Common myeloid progenitor, CD34-positive (primary cell): ENCODE data around the gene NXPE3.

Experiments
- CTCF ChIA-PET: fragments of 350-600 bp; sonication (Branson Sonifier 250); formaldehyde crosslinking; loops from one replicate; lab custom pipeline; 2021; ENCODE audit warnings: antibody characterized with exemption; lab: Charles Lee
- POLR2A ChIA-PET: fragments of 350-600 bp; sonication (Branson Sonifier 250); formaldehyde crosslinking; loops from one replicate; lab custom pipeline; 2021; ENCODE audit warnings: antibody characterized with exemption; lab: Charles Lee
- DNase-seq, 3 donors: peaks; one replicate each; pipeline versions ENCODE4 v3.0.0 to v3.0.0-alpha.2; 2013
- H3K27ac ChIP-seq, 2 experiments: 1 replicate in 1 of 2; 2 replicates in 1 of 2; pipeline ENCODE4 v1.7.0; 2013; ENCODE audit warnings: inconsistent platforms in 2 of 2, low read length in 2 of 2, mild to moderate bottlenecking in 2 of 2, low read depth in 1 of 2, moderate library complexity in 1 of 2; ENCODE audit not compliant: severe bottlenecking in 2 of 2, insufficient read depth in 1 of 2, poor library complexity in 1 of 2
- H3K27me3 ChIP-seq, 5 experiments: replicated peaks in 2 of 5; 1 replicate in 3 of 5; 2 replicates in 2 of 5; pipeline versions ENCODE4 v1.6.1 to v1.7.0; 2013; ENCODE audit warnings: low read length in 4 of 5, mild to moderate bottlenecking in 2 of 5, moderate library complexity in 2 of 5, inconsistent platforms in 1 of 5; ENCODE audit not compliant: insufficient read depth in 5 of 5, control insufficient read depth in 4 of 5
- H3K36me3 ChIP-seq, 4 experiments: 1 replicate in 2 of 4; 2 replicates in 2 of 4; pipeline versions ENCODE4 v1.6.1 to v1.7.0; 2013; ENCODE audit warnings: low read length in 3 of 4, control low read depth in 1 of 4, mild to moderate bottlenecking in 1 of 4; ENCODE audit not compliant: control insufficient read depth in 4 of 4, insufficient read depth in 4 of 4
- H3K4me1 ChIP-seq, 4 experiments: 1 replicate in 3 of 4; 2 replicates in 1 of 4; pipeline versions ENCODE4 v1.6.1 to v1.7.1; 2013; ENCODE audit warnings: low read length in 3 of 4, mild to moderate bottlenecking in 3 of 4, control low read depth in 1 of 4, inconsistent platforms in 1 of 4, moderate library complexity in 1 of 4; ENCODE audit not compliant: control insufficient read depth in 4 of 4, insufficient read depth in 4 of 4; ENCODE audit errors: control extremely low read depth in 1 of 4
- H3K4me3 ChIP-seq, 7 experiments: 1 replicate in 4 of 7; 2 replicates in 3 of 7; pipeline versions ENCODE4 v1.5.1 to v1.7.0; 2013; ENCODE audit warnings: mild to moderate bottlenecking in 7 of 7, low read length in 6 of 7, moderate library complexity in 6 of 7, inconsistent platforms in 2 of 7, low read depth in 2 of 7, control low read depth in 1 of 7; ENCODE audit not compliant: insufficient read depth in 4 of 7, control insufficient read depth in 1 of 7; ENCODE audit errors: extremely low read depth in 1 of 7
- H3K9me3 ChIP-seq, 5 experiments: 1 replicate in 4 of 5; 2 replicates in 1 of 5; pipeline versions ENCODE4 v1.6.1 to v1.7.1; 2013; ENCODE audit warnings: low read length in 4 of 5, mild to moderate bottlenecking in 2 of 5, inconsistent platforms in 1 of 5, low read depth in 1 of 5, moderate library complexity in 1 of 5; ENCODE audit not compliant: control insufficient read depth in 4 of 5, insufficient read depth in 2 of 5; ENCODE audit errors: control extremely low read depth in 1 of 5
- WGBS: methylation state at CpG from one replicate; pipeline ENCODE4 v1.1.5; 2013; ENCODE audit not compliant: insufficient coverage; 5-methylcytosine and 5-hydroxymethylcytosine counted together

The NXPE3 gene

GRCh38 chr3:101825904-101826445 is 47.0 kb downstream of the NXPE3 start:
- Histone ChIP-seq H3K27ac (no peak overlapping the region), H3K4me3 (no peak overlapping the region), H3K4me1 (peaks cover 13 to 28% (median 24%) of the 10 kb centered on the region in 4 experiments), H3K9me3 (no peaks in the 10 kb centered on the region), H3K36me3 (peaks cover 0 to 8% (median 8%) of the 10 kb centered on the region in 4 experiments), H3K27me3 (no peaks in the 10 kb centered on the region)
- 93% methylated on average over 2 of the region's 2 CpGs for WGBS
- DNase-seq = no peak
- POLR2A ChIA-PET = interaction anchor here (3.7 kb wide), 1 partner anchor 23 kb away, joined by 37 read pairs; the partner anchor contains the start of gene NFKBIZ
- CTCF ChIA-PET = interaction anchor here (3.3 kb wide), 1 partner anchor 13 kb away, joined by 20 read pairs; no protein-coding TSS in a partner anchor

GRCh38 chr3:101827211-101828174 is 48.5 kb downstream of the NXPE3 start:
- DNase-seq = peak; percentile 86 to 94 (median 93)
- Histone ChIP-seq H3K9me3 (no peaks in the 10 kb centered on the region), H3K27ac (peak overlapping the region; percentile 81 to 86), H3K36me3 (no peaks in the 10 kb centered on the region), H3K27me3 (no peaks in the 10 kb centered on the region), H3K4me3 (peak overlapping the region; percentile 45 to 90 (median 78)), H3K4me1 (peaks cover 13 to 28% (median 24%) of the 10 kb centered on the region in 4 experiments)
- ChIA-PET CTCF (interaction anchor here (0.7 to 3.3 kb wide), 9 partner anchors 12 to 401 kb away, joined by 3 to 20 read pairs (median 3); no protein-coding TSS in a partner anchor), POLR2A (interaction anchor here (0.6 to 3.7 kb wide), 5 partner anchors 11 to 266 kb away, joined by 3 to 37 read pairs (median 3); partner anchors contain the start of genes NFKBIZ, NXPE3 and TRMT10C)
- WGBS = 0% methylated on average over 15 of the region's 30 CpGs

GRCh38 chr3:101828276-101828675 is 49.3 kb downstream of the NXPE3 start:
- ChIA-PET CTCF (interaction anchor here (0.9 to 3.3 kb wide), 5 partner anchors 11 to 20 kb away, joined by 3 to 20 read pairs (median 3); no protein-coding TSS in a partner anchor), POLR2A (interaction anchor here (0.7 to 3.7 kb wide), 3 partner anchors 21 to 267 kb away, joined by 3 to 37 read pairs (median 3); partner anchors contain the start of genes NFKBIZ, NXPE3 and TRMT10C)
- peak overlapping the region in 6 of 7 experiments; percentile 68 to 90 (median 80) for H3K4me3 ChIP-seq
- no peak for DNase-seq
- H3K9me3 ChIP-seq = no peaks in the 10 kb centered on the region
- peaks cover 0 to 2% (median 0%) of the 10 kb centered on the region in 4 experiments for H3K36me3 ChIP-seq
- WGBS = no CpG with 5 or more reads among the region's 3 CpGs
- no peaks in the 10 kb centered on the region for H3K27me3 ChIP-seq
- peaks cover 13 to 28% (median 24%) of the 10 kb centered on the region in 4 experiments for H3K4me1 ChIP-seq
- peak overlapping the region; percentile 81 to 86 for H3K27ac ChIP-seq

- peak overlapping the region in 5 of 7 experiments; percentile 68 to 90 (median 78) for H3K4me3 ChIP-seq
- no peaks in the 10 kb centered on the region for H3K27me3 ChIP-seq
- H3K9me3 ChIP-seq = no peaks in the 10 kb centered on the region
- H3K4me1 ChIP-seq = peaks cover 13 to 26% (median 24%) of the 10 kb centered on the region in 4 experiments
- ChIA-PET POLR2A (interaction anchor here (3.7 kb wide), 1 partner anchor 21 kb away, joined by 37 read pairs; the partner anchor contains the start of gene NFKBIZ), CTCF (interaction anchor here (1.2 to 3.3 kb wide), 9 partner anchors 10 to 396 kb away, joined by 3 to 20 read pairs (median 7); no protein-coding TSS in a partner anchor)
- peaks cover 0 to 2% (median 0%) of the 10 kb centered on the region in 4 experiments for H3K36me3 ChIP-seq
- DNase-seq = no peak
- H3K27ac ChIP-seq = peak overlapping the region; percentile 81 to 86
- 36% methylated on average over 5 of the region's 9 CpGs for WGBS
These were observed 49.9 kb downstream of the NXPE3 start for GRCh38 chr3:101828691-101829436.

GRCh38 chr3:101829437-101829830 is 50.4 kb downstream of the NXPE3 start:
- peaks cover 0 to 2% (median 0%) of the 10 kb centered on the region in 4 experiments for H3K36me3 ChIP-seq
- no peak for DNase-seq
- no peaks in the 10 kb centered on the region for H3K9me3 ChIP-seq
- H3K27me3 ChIP-seq = no peaks in the 10 kb centered on the region
- ChIA-PET CTCF (interaction anchor here (0.7 to 2.1 kb wide), 8 partner anchors 10 to 396 kb away, joined by 3 to 9 read pairs (median 4); no protein-coding TSS in a partner anchor), POLR2A (interaction anchor here (0.9 to 3.7 kb wide), 2 partner anchors 20 kb away, joined by 3 to 37 read pairs; partner anchors contain the start of gene NFKBIZ)
- peak overlapping the region in 1 of 7 experiments; percentile 26 for H3K4me3 ChIP-seq
- 61% methylated on average over 2 of the region's 2 CpGs for WGBS
- H3K27ac ChIP-seq = no peak overlapping the region
- peaks cover 13 to 26% (median 24%) of the 10 kb centered on the region in 4 experiments for H3K4me1 ChIP-seq

GRCh38 chr3:101829874-101830273 is 50.9 kb downstream of the NXPE3 start:
- Histone ChIP-seq H3K4me1 (peaks cover 13 to 26% (median 24%) of the 10 kb centered on the region in 4 experiments), H3K27me3 (no peaks in the 10 kb centered on the region), H3K9me3 (no peaks in the 10 kb centered on the region), H3K36me3 (peaks cover 0 to 2% (median 0%) of the 10 kb centered on the region in 4 experiments), H3K4me3 (no peak overlapping the region), H3K27ac (no peak overlapping the region)
- CTCF ChIA-PET = interaction anchor here (0.7 to 2.1 kb wide), 8 partner anchors 9 to 395 kb away, joined by 3 to 9 read pairs (median 4); no protein-coding TSS in a partner anchor
- POLR2A ChIA-PET = interaction anchor here (0.9 kb wide), 1 partner anchor 19 kb away, joined by 3 read pairs; the partner anchor contains the start of gene NFKBIZ
- 100% methylated on average over 2 of the region's 2 CpGs for WGBS
- DNase-seq = peak in 1 of 3 donors; percentile 34
